Stimulated activated CD8-positive, alpha-beta memory T cell treated with anti-CD3 and anti-CD28 coated beads, Interleukin-15, amount 100 ng/mL, for 4 hours (primary cell): ENCODE measurements around the gene ATP6V0A1.
A peak's percentile ranks its signal among the peaks of the same experiment; 100 is the strongest.
"Not testable (repeated sequence)": the region's sequence is repeated elsewhere in the genome, so short reads cannot be mapped to it uniquely, and the experiment has no call there.

Experiments
- DNase-seq, 2 donors: peaks; one replicate each; pipeline ENCODE4 v3.0.0-alpha.2; 2020; ENCODE audit warnings: low read depth in 2 of 2

Gene ATP6V0A1

DNA sequence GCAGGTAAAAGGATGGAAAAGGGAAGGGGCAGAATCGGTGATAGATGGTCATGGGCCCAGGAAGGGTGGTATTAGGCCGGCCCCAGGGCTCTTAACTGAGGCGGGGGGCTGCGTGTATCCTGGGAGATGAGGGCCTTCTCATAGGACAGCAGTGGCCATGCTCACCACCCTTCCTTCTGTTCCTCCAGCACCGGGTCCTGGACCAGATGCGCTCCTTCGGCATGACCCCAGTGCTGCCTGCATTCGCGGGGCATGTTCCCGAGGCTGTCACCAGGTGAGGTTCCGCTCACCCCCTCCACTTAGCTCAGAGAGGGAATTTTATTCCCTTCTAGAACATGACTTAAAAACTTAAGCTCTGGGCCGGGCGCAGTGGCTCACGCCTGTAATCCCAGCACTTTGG lies 79.8 kb downstream of the ATP6V0A1 start:
- no peak for DNase-seq

GRCh38 chr17:42540558-42540957 lies 81.9 kb downstream of the ATP6V0A1 start:
- DNase-seq = not testable (repeated sequence)

DNA sequence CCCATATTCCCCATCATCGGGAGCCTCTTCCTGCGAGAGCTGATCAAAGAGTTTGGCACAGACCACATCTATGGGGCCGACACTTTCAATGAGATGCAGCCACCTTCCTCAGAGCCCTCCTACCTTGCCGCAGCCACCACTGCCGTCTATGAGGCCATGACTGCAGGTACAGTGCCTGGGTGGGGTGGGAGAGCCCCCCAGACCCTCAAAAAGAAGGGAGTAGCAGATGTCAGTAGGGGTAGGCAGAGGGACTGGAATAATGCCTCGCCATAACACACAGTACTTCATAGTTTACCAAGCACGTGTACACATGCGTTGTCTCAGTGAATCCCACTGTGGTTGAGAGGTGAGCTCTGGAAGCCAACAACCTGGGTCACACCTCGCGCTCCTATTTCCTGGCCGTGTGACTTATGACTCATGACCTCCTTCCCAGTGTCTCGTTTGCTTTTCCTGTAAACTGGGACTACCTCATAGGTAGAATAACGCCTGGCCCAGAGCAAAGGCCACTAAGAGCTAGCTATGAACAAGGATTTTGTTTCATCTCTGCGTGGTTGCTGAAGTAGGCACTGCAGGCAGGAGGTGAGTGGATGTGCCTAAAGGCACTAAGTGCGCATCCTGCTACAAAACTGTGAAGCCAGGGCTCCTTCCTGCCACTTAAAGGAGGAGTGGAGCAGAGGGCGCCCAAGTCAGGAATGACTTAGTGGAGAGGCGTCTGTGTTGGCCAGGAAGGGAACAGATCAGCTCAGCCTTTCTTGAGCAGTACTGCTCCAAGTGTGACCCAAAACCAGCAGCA lies 82.6 kb downstream of the ATP6V0A1 start:
- no peak for DNase-seq

GRCh38 chr17:42543190-42544079 lies 84.8 kb downstream of the ATP6V0A1 start:
- no peak for DNase-seq

DNA sequence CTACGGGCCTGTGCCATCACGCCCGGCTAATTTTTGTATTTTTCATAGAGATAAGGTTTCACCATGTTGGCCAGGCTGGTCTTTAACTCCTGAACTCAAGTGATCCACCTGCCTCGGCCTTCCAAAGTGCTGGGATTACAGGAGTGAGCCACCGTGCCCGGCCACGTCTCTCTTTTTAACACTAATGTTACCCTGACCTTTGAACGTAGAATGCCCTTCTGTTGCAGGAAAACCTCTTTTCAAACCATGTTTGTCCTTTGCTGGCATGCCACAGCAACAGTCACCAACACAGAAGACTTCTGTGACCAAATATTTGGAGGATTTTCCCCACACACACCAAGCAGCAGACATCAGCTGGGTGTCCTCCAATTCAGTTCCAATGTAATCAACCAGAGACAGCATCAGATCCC lies 86.2 kb downstream of the ATP6V0A1 start:
- no peak for DNase-seq

DNA sequence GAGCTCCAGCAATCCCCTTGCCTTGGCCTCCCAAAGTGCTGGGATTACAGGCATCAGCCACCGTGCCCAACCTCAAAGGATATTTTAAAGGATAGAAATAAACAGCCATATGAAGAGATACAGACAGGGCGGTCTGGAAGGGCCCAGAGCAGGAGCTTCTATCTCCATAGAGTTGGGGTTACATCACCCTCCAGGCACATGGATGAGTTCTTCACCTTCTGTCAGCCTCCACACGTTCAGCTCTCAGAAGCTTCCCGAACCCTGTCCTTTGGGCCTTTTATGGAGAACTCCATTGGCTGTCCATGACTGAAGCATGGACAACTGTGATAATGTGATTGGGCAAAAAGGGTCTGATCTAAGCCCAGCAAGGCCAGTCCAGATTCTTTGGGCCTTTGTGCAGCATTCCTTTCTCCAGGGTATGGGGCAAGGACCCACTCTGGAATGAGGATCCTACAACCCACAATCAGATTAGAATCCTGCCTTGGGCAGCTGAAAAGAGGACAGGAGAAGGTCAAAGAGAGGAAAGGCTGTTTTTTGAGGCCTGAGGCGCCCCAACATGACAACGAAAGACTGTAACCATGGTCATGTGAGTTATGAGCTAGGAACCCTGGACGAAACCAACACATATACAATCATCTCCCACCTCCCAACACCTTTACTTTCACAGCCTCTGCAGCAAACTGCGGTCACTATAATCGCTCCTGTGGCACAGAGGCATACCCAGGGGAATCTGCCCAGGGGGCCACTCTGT lies 87.3 kb downstream of the ATP6V0A1 start:
- not testable (repeated sequence) for DNase-seq

- no peak for DNase-seq
These were observed 88.4 kb downstream of the ATP6V0A1 start for GRCh38 chr17:42547001-42547461.

DNA sequence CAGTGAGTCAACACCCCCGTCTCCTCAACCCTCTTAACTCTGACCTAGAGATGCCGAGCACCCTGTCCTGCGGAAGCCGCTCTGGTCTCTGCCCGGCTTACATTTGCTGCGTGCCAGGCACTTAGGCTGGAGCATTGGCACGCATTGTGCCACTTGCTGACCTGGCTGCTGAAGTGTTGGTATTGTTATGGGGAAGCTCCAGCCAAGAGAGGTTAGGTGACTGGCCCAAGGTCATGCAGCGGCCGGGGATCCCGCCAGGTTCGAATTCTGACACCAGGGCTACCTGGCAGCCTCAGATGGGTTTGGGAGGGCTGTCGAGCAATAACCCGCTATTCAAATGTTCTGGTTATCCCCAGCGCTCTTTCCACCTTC lies 89.0 kb downstream of the ATP6V0A1 start:
- no peak for DNase-seq

DNA sequence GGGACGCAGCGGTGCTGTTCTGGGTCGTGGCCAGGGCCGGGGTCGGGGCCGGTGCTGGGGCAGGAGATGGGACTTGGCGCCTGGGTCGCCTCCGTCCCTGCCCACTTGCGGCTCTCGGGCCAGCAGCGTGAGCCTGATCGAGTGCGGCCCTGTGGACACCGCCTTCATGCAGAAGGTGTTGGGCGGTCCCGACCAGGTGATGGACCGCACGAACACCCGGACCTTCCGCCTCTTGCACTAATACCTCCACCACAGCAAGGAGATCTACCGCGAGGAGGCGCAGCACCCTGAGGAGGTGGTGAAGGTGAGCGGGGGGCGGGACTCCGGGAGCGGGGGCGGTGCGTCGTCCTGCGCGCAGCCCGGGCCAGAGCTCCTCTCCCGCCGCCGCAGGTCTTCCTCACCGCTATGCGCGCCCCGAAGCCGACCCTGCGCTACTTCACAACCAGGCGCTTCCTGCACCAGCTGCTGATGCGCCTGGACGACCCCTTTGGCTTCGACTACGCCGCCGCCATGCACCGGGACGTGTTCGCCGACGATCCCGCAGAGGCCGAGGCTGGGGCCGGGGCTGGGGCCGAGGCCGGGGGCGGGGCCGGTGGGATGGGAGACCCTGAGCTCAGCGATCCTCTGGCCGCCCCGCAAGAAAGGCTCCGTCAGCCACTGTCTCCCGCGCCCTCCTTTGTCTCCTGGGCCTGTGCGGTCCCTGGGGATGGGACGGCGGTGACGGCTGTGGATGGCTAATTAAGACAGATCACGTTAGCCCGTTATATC lies 89.6 kb downstream of the ATP6V0A1 start:
- peak; percentile 51 to 62 for DNase-seq

GRCh38 chr17:42548993-42549755 lies 90.5 kb downstream of the ATP6V0A1 start:
- no peak for DNase-seq

- not testable (repeated sequence) for DNase-seq
These were observed 94.1 kb downstream of the ATP6V0A1 start, which contains the start of gene HSD17B1 for GRCh38 chr17:42552736-42553135. Gene HSD17B1 (plus strand): TSS chr17:42552923. CDS start chr17:42552934, 11 bp downstream.

- no peak for DNase-seq
These were observed 94.6 kb downstream of the ATP6V0A1 start for GRCh38 chr17:42553161-42553818.

DNA sequence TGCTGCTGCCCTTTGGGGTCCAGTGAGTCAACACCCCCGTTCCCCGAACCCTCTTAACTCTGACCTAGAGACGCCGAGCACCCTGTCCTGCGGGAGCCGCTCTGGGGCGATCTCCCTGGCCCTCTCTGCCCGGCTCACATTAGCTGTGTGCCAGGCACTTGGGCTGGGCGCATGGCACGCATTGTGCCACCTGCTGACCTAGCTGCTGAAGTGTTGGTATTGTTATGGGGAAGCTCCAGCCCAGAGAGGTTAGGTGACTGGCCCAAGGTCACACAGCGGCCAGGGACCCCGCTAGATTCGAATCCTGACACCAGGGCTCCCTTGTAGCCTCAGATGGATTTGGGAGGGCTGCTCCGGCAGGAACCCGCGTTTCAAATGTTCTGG lies 95.2 kb downstream of the ATP6V0A1 start:
- DNase-seq = no peak

GRCh38 chr17:42554250-42555121 lies 95.8 kb downstream of the ATP6V0A1 start:
- DNase-seq = peak in 1 of 2 donors; percentile 62

- DNase-seq = no peak
These were observed 96.5 kb downstream of the ATP6V0A1 start for GRCh38 chr17:42555122-42555622.

- DNase-seq = not testable (repeated sequence)
These were observed 97.4 kb downstream of the ATP6V0A1 start for GRCh38 chr17:42555961-42556617.

DNA sequence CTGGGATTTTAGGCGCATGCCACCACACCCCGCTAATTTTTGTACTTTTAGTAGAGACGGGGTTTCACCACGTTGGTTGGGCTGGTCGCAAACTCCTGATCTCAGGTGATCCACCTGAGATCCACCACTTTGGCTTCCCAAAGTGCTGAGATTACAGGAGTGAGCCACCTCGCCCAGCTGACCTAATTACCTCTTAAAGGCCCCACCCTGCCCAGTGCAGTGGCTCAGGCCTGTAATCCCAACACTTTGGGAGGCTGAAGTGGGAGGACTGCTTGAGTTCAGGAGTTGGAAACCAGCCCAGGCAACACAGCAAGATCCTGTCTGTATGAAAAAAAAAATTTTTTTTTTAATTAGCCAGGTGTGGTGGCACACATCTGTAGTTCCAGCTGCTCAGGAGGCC lies 100.4 kb downstream of the ATP6V0A1 start:
- no peak for DNase-seq

GRCh38 chr17:42560246-42560645 lies 101.6 kb downstream of the ATP6V0A1 start:
- no peak for DNase-seq
